TTC549 (cell line): ENCODE results near the gene CACNA2D4.

Experiments used
- FAIRE-seq: peaks from 2 replicates; lab custom pipeline; 2012; peaks lifted over from hg19 to GRCh38; lab: Jason Lieb, UNC

The CACNA2D4 gene

DNA sequence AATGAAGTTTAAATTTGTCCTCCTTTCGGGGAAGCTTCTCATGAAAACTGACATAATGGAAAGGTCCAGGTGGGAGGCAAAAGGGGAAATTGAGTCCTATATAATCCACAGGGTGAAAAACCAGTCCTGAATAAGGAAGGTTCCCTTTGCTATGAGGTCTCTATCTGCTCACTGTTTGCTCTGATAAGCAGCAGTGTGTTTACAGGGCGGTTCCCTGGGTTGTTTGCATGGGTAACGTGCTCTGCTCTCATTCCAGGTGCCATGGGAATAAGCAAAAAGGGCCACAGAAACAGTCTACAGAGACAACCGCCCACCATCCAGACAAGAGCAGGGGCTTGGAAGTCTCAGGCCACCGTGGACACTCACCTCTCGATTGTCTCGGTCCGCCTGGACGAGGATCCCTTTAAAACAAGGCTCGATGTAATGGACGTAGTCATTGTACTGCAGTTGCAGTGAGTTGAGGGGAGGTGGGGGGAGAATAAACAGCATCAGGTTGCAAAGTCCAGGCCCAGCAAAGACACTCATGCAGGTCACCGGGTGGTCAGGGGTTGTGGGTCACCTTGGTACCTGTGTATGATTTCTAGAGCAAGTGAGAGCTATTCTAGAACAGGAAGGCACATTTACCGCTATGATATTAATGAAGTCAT, 32.7 kb downstream of the CACNA2D4 start:
- FAIRE-seq: no peak

DNA sequence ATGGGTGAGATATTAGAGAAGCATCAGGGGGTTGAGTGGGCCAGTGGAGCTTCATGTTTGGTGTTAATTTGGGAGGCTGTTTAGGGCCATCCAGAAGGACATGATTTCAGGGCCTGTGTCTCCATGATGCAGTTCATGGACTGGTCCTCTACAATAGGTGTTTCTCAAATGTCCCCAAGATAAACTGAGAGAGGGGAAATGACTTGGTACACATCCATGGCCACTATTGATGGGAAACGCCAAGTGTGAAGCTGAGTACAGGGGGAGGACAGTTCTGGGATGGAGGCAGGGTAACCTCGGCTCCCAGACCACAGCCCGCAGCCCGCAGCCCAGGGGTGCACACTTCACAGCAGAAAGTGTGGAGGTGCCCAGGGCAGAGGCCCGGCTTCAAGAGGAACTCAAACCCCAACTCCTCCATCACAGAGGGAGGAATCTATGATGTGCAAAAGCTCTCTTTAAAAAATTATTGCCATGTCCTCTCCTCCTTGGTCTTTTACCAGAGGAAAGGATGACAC, 33.3 kb downstream of the CACNA2D4 start:
- no peak for FAIRE-seq

DNA sequence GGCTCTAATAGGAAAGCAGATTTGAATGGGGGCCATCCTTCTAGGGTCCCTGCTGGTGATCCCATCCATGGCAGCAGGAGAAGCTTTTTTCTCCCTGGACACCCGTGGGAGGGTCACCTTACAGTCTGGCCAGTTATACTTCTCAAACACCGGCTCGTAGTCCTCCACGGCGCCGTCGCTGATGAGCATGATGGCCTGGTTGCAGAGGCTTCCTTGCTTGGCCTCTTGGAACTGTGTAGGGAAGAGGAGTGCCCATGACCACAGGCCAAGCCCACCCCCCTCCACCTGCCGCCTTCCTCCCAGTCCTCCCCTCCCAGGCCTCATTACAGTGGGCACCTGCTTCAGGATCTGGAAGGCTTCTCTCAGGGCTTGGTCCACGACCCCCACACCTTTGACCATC, 33.8 kb downstream of the CACNA2D4 start:
- FAIRE-seq: no peak

DNA sequence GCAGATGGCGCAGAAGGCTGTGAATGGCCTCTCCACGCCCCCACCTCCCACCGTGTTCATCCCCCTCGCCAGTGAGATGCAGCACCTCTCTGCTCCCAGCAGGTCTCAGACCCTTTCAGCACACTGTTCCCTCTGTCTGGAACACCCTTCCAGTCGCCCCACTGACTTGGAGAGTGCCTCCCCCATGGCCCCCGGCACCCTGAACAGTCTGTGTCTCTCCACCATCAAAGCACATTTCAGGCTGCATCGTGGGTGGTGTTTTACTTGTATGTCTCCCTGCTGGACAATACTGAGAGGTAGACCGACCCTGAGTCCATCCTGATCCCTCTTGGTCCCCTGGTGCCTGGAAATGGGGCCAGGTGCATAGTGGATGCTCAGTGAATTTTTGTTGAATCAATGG, 34.9 kb downstream of the CACNA2D4 start:
- no peak for FAIRE-seq

DNA sequence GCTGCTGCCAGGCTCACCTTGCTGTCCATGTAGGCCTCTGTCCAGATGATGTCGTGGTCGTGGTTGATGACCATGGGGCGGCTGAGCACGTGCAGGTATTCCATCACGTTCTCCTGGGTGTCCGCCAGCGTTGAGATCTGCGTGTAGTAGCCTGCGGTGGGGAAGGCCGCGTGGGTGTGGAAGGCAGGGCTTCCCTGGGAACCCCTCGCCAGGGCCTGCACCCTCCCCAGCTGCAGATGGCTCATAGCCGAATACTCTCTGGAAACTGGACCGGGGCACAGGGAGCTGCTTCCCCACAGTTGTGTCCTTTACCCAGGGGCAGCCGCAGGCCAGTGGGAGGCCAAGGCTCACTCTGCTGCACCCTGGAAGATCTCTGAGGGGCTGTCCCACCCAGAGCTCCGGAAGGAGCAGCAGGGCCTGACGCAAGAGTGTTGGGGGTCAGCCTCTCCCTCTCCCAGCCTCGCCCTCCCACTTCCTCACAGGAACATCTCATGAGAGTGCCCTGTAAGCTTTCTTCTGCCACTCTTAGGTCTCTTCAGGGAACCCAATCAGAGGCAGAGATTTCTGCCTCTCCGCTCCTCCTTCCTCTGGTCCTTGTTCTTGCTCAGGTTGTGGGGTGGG, 35.5 kb downstream of the CACNA2D4 start:
- no peak for FAIRE-seq

DNA sequence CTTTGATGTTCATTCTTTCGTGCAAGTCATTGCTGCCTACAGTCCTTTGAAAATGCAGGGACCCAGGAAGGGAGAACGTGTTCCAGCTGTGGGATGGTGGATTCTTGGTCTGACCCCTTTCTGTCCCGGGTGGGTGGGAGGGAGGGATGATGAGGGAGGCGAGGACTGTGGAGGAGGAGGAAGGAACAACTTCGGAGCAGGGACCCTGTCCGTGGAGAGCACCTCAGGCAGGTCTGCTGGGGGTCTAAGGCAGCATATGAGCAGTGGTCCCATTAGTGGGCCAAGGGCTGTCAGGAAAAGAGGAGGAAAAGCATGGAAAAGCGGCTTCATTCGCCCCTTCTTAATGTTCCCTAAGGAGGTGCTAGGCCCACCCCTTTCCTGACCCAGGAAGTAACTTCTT, 36.0 kb downstream of the CACNA2D4 start:
- no peak for FAIRE-seq

DNA sequence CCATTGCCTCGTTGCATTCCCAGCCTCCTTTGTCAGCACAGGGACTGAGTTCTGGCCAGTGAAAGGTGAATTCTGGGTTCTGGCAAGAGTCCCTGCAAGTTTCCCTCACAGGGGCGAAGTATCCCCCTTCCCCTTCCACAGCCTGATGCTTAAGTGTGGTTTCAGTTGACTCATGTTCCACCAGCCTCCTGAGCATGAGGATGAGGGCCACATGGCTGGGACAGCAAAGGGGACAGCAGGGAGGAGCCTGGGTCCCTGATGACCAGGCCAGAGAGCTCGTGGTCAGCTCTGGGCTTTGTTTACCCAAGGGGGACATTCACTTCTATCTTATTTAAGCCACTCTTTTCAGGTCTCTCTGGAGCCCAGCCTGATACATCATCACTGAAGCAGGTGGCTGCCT, 36.5 kb downstream of the CACNA2D4 start:
- no peak for FAIRE-seq

DNA sequence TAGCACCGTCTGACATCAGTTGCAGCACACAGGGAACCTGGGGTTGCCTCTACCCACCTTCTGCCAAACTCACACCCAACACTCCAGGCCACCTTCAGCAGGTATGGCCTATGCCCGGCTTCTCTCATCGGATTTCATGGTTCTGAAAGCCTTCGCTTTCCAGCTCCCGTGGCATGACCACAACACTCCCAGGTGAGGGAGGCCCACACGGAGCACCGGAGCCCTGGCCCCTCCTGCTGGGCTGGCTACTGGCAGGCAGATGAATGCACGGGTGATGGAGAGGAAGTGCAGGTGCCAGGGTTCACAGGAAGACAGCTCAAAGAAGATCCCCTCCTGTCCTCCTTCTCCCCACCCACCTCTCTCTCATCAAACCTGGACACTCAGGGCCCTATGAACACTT, 37.2 kb downstream of the CACNA2D4 start:
- FAIRE-seq: no peak

DNA sequence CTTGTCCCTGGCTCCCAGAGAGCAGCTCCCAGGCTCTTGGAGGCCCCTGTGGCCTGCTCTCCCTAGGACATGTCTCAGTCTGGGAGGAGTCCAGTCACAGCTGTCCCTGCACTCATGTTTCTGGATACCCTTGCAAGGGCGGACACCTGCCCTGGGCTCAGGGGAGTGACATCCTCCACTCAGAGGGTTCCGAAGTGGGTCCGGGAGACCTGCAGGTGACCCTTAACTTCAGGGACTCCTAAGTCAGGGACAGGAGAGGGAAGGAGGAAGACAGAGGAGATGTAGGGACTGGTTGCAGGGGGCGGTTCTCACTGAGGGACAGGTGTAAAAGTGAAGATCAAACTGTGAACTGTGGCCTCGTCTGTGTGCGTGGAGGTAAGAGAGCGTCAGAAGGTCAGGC, 37.6 kb downstream of the CACNA2D4 start:
- FAIRE-seq: no peak

DNA sequence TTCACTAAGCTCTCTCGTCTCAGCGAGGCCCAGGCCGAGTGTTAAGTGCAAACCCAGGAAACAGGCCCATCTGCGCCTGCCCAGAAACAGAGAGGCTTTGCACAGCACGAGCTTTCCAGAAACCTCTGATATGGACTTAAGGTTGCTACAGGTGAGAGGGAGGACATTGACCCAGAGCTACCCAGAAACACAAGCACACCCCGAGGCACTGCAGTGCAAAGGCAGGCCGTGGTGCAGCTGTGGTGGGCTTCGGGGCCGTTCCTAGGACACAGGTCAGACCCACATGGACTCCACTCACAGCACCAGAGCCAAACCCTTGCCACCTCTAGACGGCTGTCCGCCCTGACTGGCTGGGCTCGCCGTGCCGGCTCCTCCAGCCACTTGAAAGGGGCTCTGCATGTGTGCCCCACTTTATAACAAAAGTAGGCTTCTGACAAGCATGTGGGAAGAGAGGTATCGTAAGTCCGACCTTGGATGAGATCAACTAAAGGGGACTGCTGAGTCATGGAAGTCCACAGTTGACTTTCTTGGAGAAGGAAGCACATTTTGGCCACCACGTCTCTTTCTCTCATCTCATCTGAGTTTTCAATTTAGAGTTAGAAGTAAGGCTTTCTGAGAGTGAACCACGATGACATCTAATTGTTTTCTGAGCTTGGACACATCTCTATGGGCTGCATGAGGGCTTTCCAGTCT, 38.2 kb downstream of the CACNA2D4 start:
- no peak for FAIRE-seq

DNA sequence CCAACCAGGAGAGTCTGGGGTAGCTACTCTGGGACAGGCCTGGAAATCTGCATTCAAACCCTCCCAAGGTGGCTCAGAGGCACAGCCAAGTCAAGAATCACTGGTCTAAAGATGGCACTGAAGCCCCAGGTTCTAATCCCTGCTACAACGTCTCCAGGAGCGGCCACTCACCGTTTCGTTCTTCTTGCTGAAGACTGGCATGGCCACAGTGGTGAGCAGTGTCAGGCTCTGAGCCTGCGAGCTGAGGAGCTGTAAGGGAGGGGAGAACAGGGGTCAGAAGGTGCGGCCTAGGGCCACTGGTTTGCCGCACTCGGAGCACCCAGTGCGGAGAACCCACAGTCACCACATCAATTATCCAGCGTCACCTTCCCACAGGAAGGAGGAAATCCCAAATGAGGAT, 38.8 kb downstream of the CACNA2D4 start:
- FAIRE-seq: no peak

DNA sequence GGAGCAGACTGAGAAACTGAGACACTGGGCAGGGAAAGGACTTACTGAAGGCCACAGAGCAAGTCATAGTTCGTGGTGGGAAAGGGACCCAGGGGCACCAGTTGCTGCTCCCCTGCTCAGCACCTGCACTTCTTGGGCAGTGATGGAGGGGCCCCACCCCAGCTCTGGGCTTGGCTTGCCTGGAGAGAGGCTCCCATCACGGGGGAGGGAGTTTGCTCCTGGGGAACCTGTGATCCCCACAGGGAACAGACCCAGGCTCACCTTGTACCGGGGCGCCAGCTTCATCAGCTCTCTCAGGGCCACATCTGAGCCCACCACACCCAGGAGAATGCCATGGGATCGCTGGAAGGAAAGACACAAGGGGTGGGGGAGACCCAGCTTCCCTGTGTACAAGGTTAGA, 39.8 kb downstream of the CACNA2D4 start:
- FAIRE-seq: no peak

DNA sequence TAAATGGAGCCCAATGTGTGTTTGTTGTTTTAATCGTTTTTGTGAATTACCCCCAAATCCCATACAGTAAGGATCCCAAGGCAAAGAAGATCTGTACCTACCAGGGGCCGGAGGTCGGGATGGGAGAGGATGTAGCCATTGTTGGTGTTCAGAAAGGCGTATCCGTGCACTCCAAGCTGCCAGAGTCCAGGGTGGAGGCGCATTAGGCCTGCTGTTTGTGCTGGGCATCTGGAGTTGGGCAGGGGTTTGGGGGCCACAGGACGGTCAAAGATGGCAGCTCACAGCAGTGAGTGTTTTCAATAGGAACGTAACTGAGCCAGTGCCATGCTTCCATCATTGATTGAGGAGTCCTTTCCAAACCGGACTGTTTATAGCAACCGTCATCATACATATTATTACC, 40.2 kb downstream of the CACNA2D4 start:
- no peak for FAIRE-seq

DNA sequence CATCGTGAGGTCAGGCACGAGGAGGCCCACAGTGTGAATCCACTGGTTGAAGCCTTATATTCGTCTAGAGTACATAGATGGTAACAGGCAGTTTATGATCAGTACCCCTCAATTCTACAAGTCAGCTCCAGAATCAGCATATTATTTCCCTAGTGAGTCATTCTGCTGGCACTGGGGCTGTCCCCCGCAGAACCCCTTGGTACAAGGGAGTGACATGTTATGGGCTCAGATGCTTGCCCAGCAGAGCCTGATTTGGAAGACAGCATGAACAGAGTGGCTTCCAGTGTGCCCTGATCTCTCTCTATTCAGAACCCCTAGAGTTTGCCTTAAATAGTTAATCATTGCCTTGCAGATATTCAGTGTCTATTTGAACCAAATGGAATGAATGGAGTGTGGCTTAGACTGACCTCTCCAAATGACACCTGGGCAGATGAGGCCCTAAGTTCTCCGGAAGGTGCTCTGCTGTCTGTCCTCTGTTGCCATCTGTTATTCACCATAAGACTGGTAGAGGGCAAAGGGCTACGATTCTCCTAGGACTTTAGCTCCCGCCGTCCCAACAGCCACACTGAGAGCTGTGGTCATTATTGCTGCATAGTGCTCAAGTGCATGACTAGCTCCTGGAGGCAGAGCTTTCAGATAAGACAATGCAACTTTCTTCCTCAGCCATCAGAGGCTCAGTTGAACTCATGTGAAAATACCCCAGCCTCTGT, 41.1 kb downstream of the CACNA2D4 start:
- FAIRE-seq: no peak

DNA sequence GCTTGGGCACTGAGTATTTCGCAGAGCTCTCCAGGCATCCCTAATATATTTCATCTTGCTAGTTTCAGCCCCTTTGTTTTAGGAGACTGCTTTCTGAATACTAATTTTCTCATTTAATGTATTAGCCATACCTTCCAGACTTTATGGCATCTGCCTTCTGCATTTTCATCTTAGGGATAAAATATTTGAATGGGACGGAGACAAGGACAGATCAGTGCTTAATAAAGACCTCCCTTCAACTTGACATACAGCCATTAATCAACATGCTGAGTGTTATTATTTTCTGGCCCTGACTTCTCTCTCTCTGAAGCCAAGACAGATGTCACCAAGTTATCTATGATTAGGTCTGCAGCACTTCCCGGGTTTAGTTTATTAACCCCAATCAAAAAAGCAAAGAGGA, 42.4 kb downstream of the CACNA2D4 start:
- no peak for FAIRE-seq

DNA sequence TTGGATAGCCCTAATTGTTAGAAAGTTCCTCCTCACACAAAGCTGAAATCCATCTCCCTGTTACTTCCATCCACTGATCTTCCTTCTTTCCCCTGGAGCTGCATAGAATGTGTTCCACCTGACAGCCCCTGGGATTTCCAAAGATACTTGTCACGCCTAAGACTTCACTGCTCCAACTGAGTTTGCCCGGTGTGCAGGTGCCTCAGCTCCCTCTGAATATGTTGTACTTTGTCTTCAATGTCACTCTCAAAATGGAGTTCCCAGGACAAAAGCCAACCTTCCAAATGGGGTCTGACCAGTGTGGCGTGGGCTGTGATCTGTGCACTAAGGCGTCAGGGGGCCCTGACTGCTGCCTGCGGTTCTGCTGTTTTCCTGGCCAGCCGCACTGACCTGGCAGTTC, 42.8 kb downstream of the CACNA2D4 start:
- FAIRE-seq: no peak

DNA sequence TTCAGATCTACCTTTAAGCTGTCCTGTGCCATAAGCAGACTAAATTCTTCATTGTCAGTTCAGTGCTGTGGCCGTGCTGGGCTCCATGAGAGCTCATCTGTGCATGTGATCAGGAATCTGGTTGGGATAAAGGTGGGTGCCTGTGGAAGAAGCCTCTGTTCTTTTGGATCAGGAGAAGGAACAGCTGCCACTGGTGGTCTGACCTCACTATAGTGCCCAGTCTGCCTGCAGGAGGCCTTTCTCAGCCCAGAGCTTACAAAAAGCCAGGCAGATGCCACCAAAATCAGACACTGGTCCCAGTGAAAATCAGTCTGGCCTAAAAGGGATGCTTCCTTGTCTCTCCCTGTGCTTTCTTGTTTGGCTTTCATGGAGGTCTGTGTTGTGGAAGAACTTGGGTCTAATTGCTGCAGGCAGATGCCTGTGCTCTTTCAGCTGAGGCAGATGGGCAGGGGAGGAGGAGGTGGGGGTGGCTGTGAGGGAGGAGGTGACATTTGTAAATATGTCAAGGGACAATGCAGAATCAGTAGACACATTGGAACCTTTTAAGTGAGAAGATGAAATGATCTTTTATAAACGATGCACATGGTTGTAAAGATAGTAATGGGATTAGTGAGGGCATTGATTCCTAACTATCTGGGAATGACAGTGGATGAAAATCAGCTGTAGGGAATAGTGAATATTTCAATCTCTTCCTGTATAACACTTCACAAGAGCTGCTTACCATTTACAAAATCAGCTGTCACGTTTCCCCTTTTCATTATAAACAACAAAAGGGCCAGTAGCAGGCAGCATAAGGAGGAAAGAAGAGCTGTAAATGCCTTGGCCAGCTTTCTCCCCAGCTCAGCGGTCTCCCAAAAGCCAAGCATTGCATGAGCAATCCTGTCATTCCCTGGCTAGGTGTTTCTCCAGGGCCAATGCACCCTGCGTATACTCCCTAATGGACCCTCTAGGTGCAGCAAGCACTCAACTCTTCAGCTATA, 44.6 kb downstream of the CACNA2D4 start:
- no peak for FAIRE-seq

DNA sequence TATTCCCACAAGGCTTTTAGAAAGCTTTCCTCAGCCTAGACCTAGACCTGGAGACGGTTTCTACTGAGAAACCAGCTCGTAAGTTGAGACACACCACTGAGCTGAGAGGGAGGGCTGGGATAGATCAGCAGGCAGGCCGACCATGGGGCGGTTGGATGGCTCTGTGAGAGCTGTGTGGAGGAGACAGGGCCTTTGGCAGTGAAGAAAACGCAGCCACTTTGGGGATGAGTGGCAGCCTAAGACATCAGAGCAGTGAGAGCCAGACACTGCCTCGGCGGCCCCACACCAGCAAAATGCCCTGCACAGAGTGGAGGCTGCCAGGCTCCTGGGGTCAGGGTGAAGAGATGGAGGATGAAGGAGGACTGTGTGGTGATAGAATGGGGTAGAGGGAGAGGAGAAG, 46.0 kb downstream of the CACNA2D4 start:
- FAIRE-seq: no peak

DNA sequence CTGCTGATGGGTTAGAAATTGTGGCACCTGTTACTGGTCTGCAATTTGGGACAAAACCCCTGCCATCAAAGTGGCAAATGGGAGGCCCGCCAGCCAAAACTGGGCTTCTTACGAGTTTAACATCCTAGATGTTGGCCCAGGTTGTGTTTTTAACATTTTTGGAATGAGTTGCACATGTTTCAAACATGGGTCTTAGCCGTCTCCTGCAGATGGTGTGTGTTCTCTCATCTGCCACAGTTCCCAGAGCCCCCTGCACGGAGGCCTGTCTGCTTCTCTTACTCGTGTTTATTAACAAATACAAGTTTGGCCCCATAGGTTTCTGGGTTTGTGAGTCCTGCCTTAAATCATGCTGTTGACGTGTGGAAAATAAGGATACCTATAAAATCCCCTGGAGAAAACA, 46.5 kb downstream of the CACNA2D4 start:
- FAIRE-seq: no peak

DNA sequence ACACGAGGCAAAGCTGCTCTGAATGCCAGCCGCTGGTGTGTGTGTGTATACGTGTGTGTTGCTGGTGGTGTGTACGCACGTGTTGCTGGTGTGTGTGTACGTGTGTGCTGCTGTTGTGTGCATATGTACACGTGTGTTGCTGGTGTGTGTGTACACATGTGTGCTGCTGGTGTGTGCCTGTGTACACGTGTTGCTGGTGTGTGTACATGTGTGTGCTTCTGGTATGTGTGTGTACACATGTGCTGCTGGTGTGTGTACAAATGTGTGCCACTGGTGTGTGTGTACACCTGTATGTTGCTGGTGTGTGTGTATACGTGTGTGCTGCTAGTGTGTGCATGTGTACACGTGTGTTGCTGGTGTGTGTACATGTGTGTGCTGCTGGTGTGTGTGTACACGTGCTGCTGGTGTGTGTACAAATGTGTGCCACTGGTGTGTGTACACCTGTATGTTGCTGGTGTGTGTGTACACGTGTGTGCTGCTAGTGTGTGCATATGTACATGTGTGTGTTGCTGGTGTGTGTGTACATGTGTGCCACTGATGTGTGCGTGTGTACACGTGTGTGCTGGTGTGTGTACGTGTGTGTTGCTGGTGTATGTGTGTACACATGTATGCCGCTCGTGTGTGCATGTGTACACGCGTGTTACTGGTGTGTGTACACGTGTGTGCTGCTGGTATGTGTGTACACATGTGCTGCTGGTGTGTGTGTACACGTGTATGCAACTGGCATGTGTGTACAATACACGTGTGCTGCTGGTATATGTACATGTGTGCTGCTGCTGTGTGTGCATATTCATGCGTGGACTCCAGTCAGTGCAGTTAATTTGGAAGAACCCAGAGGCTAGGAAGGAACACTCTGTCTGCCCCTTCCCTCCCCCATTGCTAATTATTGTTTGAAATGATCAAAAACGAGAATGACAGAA, 47.2 kb downstream of the CACNA2D4 start:
- no peak for FAIRE-seq

DNA sequence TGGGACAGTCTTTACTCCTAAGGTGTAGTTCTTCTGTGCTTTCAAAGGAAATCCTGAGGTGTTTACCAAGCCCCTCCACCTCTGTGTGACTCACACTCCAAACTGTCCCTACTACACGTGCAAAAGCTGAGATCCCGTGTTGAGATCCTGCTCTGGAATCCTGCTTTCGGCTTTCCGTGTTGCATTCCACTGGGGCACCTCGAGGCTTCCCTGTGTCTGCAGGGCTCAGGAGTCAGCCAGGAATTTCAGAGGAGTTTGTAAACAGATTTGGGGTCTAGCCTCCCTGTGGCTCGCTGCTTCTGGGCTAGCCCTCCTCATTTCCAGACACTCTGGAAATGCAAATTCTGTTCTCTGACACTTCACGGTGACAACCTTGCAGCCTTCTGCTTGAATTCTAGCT, 48.4 kb downstream of the CACNA2D4 start:
- FAIRE-seq: no peak
